ENCODE results near the gene TRABD.

- TF ChIP-seq CTCF (IDR thresholded peaks at IDR 0.05): no peak
- TF ChIP-seq POLR2A (IDR thresholded peaks at IDR 0.05): no peak
Measured at GRCh38 chr22:50145721-50146438, 39.8 kb upstream of the TRABD start.

Data from vagina (tissue), 2 donors.